Prostate gland (tissue), 2 donors: Measurements from ENCODE around the gene KRT72. TPM values are rescaled to one million over a fixed set of nuclear protein-coding genes. Genes with fewer than 3 reads are reported as not detected.

Experiments
- DNase-seq: peaks from one replicate; pipeline ENCODE4 v3.0.0-alpha.2; 2019; ENCODE audit warnings: low spot score
- H3K27ac ChIP-seq, 2 donors: fragments of 200-600 bp; sonication (generic); 2 replicates each; pipeline ENCODE4 v1.5.1; 2017 to 2019
- H3K27me3 ChIP-seq: fragments of 200-600 bp; sonication (generic); replicated peaks from 2 replicates; pipeline ENCODE4 v1.5.1; 2019; ENCODE audit not compliant: insufficient read depth
- H3K36me3 ChIP-seq, 2 donors: fragments of 200-600 bp; sonication (generic); 1 replicate in 1 of 2; 2 replicates in 1 of 2; pipeline versions ENCODE4 v1.5.1 to v1.8.1; 2017 to 2019
- H3K4me1 ChIP-seq: fragments of 200-600 bp; sonication (generic); replicated peaks from 2 replicates; pipeline ENCODE4 v1.5.1; 2019
- H3K4me3 ChIP-seq, 2 donors: fragments of 200-600 bp; sonication (generic); 2 replicates each; pipeline ENCODE4 v1.5.1; 2017 to 2019
- H3K9me3 ChIP-seq: fragments of 200-600 bp; sonication (generic); 2 replicates; pipeline ENCODE4 v1.5.1; 2017
- CTCF ChIP-seq, 4 experiments: fragments of 200-600 bp in 2 of 4; fragments of 450-650 bp in 2 of 4; sonication (generic) in 2 of 4; IDR thresholded peaks; 1 replicate in 3 of 4; 2 replicates in 1 of 4; pipeline ENCODE4 v1.5.1; 2016 to 2019; ENCODE audit warnings: antibody characterized with exemption in 4 of 4, mild to moderate bottlenecking in 2 of 4, moderate library complexity in 2 of 4
- POLR2A ChIP-seq: fragments of 450-650 bp; IDR thresholded peaks from one replicate; pipeline ENCODE4 v1.6.1; 2016; ENCODE audit warnings: antibody characterized with exemption, mild to moderate bottlenecking
- POLR2AphosphoS5 ChIP-seq: sonication (generic); formaldehyde crosslinking; IDR thresholded peaks from one replicate; pipeline ENCODE4 v1.6.1; 2017; ENCODE audit warnings: antibody characterized with exemption
- whole genome bisulfite sequencing: methylation state at CpG from one replicate; pipeline ENCODE4 v1.1.5; 2018; 5-methylcytosine and 5-hydroxymethylcytosine counted together
- intact Hi-C: fragments of 100-400 bp; cut with DNase I; formaldehyde crosslinking; loops from one replicate; pipeline ENCODE4 v1.14.2; 2022
- total RNA-seq, 2 donors: library from RNA; depleted of rRNA; stranded (reverse); fragments of >200 nt; gene quantifications; one replicate each; pipeline ENCODE4 v1.1.0, GENCODE V29; 2016

Gene KRT72
- total RNA-seq, 2 donors from 2014 or later, result 22.1 TPM; not detected in 1

DNA sequence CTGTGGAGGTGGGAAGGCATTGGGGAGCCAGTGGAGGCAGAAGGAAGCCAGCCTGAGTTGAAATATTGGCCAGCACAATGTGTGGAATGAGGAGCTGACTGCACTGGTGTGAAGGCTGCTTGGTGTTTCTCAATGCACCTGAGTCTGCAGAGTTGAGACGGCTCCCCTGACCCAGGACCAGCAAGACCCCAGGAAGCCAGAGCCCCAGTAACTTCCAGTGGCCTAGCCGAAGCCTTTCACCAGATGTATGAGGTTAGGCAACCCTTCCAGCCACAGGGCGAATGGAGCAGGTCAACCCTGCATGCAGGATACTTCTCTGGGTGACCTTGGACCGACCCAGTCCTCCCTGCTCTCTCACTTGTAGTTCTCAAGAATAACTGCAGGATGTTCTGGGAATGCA is 30.0 kb upstream of the KRT72 start:
- peaks cover 2% of the 10 kb centered on the region for H3K27me3 ChIP-seq
- intact Hi-C loops, result no loop called here
- 61% methylated on average over 4 of the region's 4 CpGs for whole genome bisulfite sequencing

DNA sequence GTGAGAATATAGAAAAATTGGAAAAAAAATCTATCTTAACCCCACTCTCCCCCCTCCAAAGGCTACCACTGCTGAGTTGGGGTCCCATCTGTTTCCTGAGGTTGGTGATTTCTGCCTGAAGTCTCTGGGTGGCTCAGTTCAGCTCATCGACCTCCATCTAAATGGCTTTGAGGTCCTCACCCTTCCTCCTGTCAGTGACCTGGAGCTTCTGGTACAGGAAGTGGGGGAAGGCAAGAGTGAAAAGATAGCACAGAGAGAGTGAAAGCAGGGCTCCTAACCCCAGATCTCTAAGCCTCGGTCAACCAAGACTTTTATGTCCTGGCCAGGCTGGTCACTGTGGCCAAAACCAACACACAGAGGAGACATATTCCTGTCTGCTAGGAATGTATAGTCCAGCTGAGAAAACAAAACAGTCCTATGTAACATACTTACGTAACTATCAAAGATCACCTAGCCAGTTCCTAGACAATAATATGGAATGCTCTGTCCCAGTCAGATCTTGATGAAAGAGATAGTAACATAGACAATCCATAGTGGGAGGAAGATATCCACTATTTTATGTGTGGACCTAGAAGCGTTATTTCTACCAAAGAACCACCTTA is 29.4 kb upstream of the KRT72 start:
- H3K4me1 ChIP-seq, result no peaks in the 10 kb centered on the region
- H3K36me3 ChIP-seq, result no peaks in the 10 kb centered on the region
- no peak overlapping the region for H3K27ac ChIP-seq
- DNase-seq, result no peak
- H3K4me3 ChIP-seq, result no peak overlapping the region
- TF ChIP-seq POLR2AphosphoS5 (no peak), POLR2A (no peak), CTCF (IDR thresholded peaks at IDR 0.05) (no peak)
- peaks cover 2% of the 10 kb centered on the region for H3K27me3 ChIP-seq
- H3K9me3 ChIP-seq, result no peaks in the 10 kb centered on the region
- intact Hi-C loops, result no loop called here
- WGBS, result 60% methylated on average over 4 of the region's 4 CpGs

More for the DNA sequence above, 30.0 kb upstream of the KRT72 start:
- Histone ChIP-seq H3K36me3 (no peaks in the 10 kb centered on the region), H3K9me3 (no peaks in the 10 kb centered on the region), H3K27ac (no peak overlapping the region), H3K4me3 (no peak overlapping the region), H3K4me1 (no peaks in the 10 kb centered on the region)
- DNase-seq, result no peak
- no peak for TF ChIP-seq CTCF (IDR thresholded peaks at IDR 0.05)
- TF ChIP-seq POLR2AphosphoS5, result no peak
- TF ChIP-seq POLR2A, result no peak

- H3K9me3 ChIP-seq, result no peaks in the 10 kb centered on the region
- 83% methylated on average over 7 of the region's 7 CpGs for WGBS
- intact Hi-C loops, result no loop called here
- peaks cover 2% of the 10 kb centered on the region for H3K27me3 ChIP-seq
- no peak overlapping the region for H3K27ac ChIP-seq
- H3K36me3 ChIP-seq, result no peaks in the 10 kb centered on the region
- no peak for DNase-seq
- no peak overlapping the region for H3K4me3 ChIP-seq
- no peak for TF ChIP-seq CTCF (IDR thresholded peaks at IDR 0.05)
- no peak for TF ChIP-seq POLR2A
- TF ChIP-seq POLR2AphosphoS5, result no peak
- H3K4me1 ChIP-seq, result no peaks in the 10 kb centered on the region
Observed at GRCh38 chr12:52630008-52630500, 28.8 kb upstream of the KRT72 start.

DNA sequence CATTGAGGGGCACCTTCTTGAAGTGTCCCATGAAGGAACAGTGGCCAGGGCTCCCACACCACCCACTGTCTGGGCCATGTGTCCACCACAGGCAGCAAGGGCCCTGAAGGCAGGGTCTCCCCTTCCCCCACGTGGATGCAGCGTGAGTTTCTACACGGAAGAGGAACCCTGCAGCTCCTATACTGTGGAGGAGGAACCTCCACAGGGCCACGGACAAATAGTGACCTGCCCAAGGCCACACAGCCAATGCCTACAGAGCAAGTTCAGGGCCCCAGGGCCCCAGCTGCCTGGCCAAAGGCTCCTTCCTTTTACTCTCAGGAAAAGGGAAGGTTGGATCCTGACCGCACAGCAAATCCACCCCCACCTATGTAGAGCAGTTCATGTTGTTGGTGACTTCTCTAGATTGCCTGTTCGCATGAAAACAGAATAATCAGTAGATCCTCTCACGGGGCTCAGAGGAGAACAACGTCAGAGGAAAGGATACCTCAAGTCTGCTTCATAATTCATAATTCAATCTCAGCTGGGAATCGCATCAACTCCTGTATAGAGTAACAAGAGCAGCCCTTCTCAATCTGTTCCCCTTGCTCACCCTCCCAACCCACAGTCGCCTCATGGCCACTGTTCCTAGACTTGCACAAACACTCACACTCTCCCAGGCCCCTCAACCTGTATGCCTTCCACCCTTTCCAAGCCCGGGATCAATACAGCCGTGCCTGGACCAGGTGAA is 28.2 kb upstream of the KRT72 start:
- Histone ChIP-seq H3K4me1 (no peaks in the 10 kb centered on the region), H3K9me3 (no peaks in the 10 kb centered on the region), H3K36me3 (no peaks in the 10 kb centered on the region), H3K27me3 (peaks cover 2% of the 10 kb centered on the region), H3K27ac (no peak overlapping the region), H3K4me3 (no peak overlapping the region)
- 97% methylated on average over 12 of the region's 12 CpGs for WGBS
- TF ChIP-seq POLR2A (no peak), POLR2AphosphoS5 (no peak), CTCF (IDR thresholded peaks at IDR 0.05) (no peak)
- intact Hi-C loops, result no loop called here
- no peak for DNase-seq

DNA sequence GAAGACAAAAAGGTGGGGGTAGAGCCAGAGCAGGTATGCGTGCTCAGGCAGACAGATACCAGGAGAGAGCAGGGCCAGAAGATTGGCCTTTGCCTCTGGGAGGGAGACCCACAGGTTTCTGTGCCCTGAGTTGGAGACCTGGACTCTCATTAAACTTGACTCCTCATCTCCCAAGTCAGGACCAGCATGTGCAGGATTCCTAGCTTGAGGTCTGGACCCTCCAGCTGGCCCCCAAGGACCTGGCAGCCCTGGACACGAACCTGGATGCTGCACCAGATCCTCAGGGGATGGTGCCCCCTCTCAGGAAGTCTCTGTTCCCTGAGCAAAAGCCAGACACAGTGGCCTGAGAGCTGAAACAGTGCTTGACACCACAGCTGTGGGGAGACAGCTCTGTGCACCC is 27.6 kb upstream of the KRT72 start:
- Histone ChIP-seq H3K27ac (no peak overlapping the region), H3K27me3 (peaks cover 2% of the 10 kb centered on the region), H3K9me3 (no peaks in the 10 kb centered on the region), H3K36me3 (no peaks in the 10 kb centered on the region), H3K4me3 (no peak overlapping the region), H3K4me1 (no peaks in the 10 kb centered on the region)
- WGBS, result 79% methylated on average over 2 of the region's 2 CpGs
- intact Hi-C loops, result no loop called here
- no peak for DNase-seq
- TF ChIP-seq CTCF (IDR thresholded peaks at IDR 0.05) (no peak), POLR2AphosphoS5 (no peak), POLR2A (no peak)
